ENCODE measurements around the gene ADGRG1. TPM values are rescaled to one million over a fixed set of nuclear protein-coding genes. Genes with fewer than 3 reads are reported as not detected.
"Not testable (repeated sequence)": the region's sequence is repeated elsewhere in the genome, so short reads cannot be mapped to it uniquely, and the experiment has no call there.

The ADGRG1 gene
- polyA plus RNA-seq, 1 experiment, result 1.1 TPM

- DNase-seq (ENCODE audit: low read depth), result no peak
- H3K36me3 ChIP-seq (ENCODE audit: control insufficient read depth, insufficient read depth, low read length), result no peaks in the 10 kb centered on the region
- CTCF ChIA-PET, result no interaction called here
- H3K27me3 ChIP-seq (ENCODE audit: control insufficient read depth, insufficient read depth, low read length), result peaks cover 11% of the 10 kb centered on the region
- POLR2A ChIA-PET, result no interaction called here
- no peak overlapping the region for H3K4me3 ChIP-seq (ENCODE audit: low read depth, low read length)
- no peak for TF ChIP-seq CTCF (IDR thresholded peaks at IDR 0.05; ENCODE audit: insufficient read depth, low read depth, low read length)
Observed at GRCh38 chr16:57668630-57669475, 40.4 kb downstream of the ADGRG1 start.

GRCh38 chr16:57669476-57670162 is 41.2 kb downstream of the ADGRG1 start:
- CTCF ChIA-PET, result no interaction called here
- TF ChIP-seq CTCF (IDR thresholded peaks at IDR 0.05; ENCODE audit: insufficient read depth, low read depth, low read length), result no peak
- Histone ChIP-seq H3K36me3 (ENCODE audit: control insufficient read depth, insufficient read depth, low read length) (no peaks in the 10 kb centered on the region), H3K27me3 (ENCODE audit: control insufficient read depth, insufficient read depth, low read length) (peaks cover 17% of the 10 kb centered on the region), H3K4me3 (ENCODE audit: low read depth, low read length) (no peak overlapping the region)
- DNase-seq (ENCODE audit: low read depth), result no peak
- POLR2A ChIA-PET, result no interaction called here

GRCh38 chr16:57670196-57670595 is 41.8 kb downstream of the ADGRG1 start:
- peaks cover 17% of the 10 kb centered on the region for H3K27me3 ChIP-seq (ENCODE audit: control insufficient read depth, insufficient read depth, low read length)
- no peaks in the 10 kb centered on the region for H3K36me3 ChIP-seq (ENCODE audit: control insufficient read depth, insufficient read depth, low read length)
- ChIA-PET POLR2A (no interaction called here), CTCF (no interaction called here)
- DNase-seq (ENCODE audit: low read depth), result no peak
- no peak overlapping the region for H3K4me3 ChIP-seq (ENCODE audit: low read depth, low read length)
- TF ChIP-seq CTCF (IDR thresholded peaks at IDR 0.05; ENCODE audit: insufficient read depth, low read depth, low read length), result no peak

GRCh38 chr16:57671451-57671850 is 43.0 kb downstream of the ADGRG1 start:
- DNase-seq (ENCODE audit: low read depth); H3K4me3 ChIP-seq (ENCODE audit: low read depth, low read length); H3K36me3 ChIP-seq (ENCODE audit: control insufficient read depth, insufficient read depth, low read length); POLR2A ChIA-PET: not testable (repeated sequence)
- CTCF ChIA-PET, result interaction anchor here (0.9 kb wide), 1 partner anchor 12 kb away, joined by 3 read pairs; no protein-coding TSS in a partner anchor
- peaks cover 18% of the 10 kb centered on the region for H3K27me3 ChIP-seq (ENCODE audit: control insufficient read depth, insufficient read depth, low read length)

GRCh38 chr16:57672416-57672815 is 44.0 kb downstream of the ADGRG1 start:
- CTCF ChIA-PET, result interaction anchor here (0.9 kb wide), 2 partner anchors 8 to 11 kb away, joined by 3 read pairs; no protein-coding TSS in a partner anchor
- POLR2A ChIA-PET, result no interaction called here

More at GRCh38 chr16:57672416-57672815, 44.0 kb downstream of the ADGRG1 start:
- H3K4me3 ChIP-seq (ENCODE audit: low read depth, low read length), result no peak overlapping the region
- TF ChIP-seq CTCF (IDR thresholded peaks at IDR 0.05; ENCODE audit: insufficient read depth, low read depth, low read length), result no peak
- peaks cover 19% of the 10 kb centered on the region for H3K27me3 ChIP-seq (ENCODE audit: control insufficient read depth, insufficient read depth, low read length)
- DNase-seq (ENCODE audit: low read depth), result no peak
- H3K36me3 ChIP-seq (ENCODE audit: control insufficient read depth, insufficient read depth, low read length), result no peaks in the 10 kb centered on the region

Data from BJ (cell line).